HG03520 (cell line): ENCODE data around the gene PNPLA5.
"Not testable (repeated sequence)": the region's sequence is repeated elsewhere in the genome, so short reads cannot be mapped to it uniquely, and the experiment has no call there.

Source experiments
- ATAC-seq: cut with Tn5 transposase; IDR thresholded peaks from one replicate; pipeline ENCODE4 v1.9.1; 2021; ENCODE audit warnings: mild to moderate bottlenecking, moderate library complexity; ENCODE audit not compliant: unreplicated experiment

The PNPLA5 gene

DNA sequence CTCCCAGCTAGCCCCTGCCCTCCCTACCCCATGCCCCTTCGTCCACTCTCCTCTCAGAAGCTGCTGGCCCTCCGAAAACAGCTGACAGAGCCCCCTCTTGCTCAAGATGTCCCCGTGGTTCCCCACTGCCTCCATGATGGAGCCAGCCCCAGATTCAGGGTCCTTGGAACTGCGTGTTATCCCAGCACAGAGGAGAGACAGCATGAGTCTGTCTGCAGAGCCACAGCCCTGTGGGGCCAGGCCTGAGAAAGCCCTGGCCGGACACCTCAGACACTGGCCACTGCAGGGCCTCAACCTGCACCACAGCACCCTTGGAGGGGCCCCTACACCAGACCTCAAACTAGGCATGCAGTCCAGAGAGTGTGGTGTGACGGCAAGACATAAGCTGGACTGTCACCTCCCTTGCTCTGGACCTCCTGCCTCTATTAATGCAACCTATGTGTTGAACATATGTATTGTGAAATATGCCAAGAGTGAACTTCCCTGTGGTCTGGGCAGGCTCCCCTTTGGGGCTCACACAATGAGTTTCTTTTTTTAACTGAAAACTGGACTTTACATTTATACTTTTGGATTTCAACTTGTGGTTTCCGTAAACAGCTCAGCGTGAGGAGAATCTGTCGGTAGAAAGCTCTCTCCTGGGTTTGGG, 9.6 kb downstream of the PNPLA5 start:
- ATAC-seq, result no peak

DNA sequence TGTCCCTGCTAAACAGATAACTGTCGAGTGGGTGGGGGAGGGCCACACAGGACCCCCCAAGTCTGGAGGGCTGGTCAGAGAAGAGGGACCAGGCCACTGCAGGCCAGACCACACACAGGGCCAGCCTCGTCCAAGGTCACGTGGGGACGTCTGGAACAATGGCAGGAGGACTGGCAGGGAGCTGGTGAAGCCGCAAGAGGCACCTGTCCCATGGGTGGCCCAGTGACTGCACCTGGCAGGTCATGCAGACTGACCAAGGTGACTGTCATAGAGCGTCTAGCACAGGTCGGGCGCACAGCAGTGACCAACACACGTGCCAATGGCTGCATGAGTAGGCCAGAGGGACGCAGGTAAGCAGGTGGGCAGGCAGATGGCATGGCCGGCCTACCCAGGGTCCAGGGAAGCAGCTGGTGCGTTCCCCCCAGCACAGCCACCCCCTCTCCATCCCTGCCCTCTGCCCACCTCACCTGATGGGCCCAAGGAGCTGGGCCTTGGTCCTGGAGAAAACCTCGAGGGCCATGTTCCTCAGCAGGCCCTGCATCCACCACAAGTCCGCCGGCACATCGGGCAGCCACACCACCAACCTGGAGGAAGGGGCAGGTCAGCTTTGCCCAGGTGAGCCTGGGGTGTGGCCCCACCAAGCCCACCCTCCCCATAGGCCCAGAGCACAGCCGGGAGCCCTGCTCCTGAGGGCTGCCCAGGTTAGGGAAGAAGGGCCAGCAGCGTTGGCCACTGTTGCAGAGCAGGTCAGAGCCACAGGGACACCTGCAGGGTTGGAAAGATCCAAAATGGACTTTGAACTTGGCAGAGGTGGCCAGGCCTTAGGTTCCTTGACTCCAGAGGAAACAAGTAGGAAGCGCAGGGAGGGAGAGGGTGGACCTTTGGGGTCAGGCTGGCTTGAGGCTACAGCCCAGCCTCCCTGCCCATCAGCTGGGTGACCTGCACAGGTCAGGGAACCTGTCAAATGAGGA, 10.4 kb downstream of the PNPLA5 start:
- no peak for ATAC-seq

DNA sequence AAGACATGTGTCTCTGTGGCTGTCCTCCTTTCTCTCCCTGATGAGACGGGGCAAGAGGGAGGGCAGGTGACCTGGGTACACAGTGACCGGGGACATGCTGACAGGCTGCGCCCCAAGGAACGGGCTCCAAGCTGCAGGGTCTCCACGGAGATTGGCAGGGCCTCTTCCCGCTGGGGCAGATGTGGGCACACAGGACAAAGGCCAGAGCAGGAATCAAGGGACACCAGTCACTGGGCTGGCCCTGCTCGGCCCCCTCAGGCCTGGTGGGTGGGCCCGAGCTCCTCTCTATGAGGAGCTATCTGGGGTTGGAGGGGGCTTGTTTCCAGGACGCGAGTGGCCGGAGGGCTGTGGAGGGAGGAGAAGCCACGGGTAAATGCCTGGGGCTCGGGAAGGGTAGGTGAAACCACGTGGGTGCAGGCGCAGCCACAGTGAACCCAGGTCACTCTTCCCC, 11.2 kb downstream of the PNPLA5 start:
- ATAC-seq, result no peak

DNA sequence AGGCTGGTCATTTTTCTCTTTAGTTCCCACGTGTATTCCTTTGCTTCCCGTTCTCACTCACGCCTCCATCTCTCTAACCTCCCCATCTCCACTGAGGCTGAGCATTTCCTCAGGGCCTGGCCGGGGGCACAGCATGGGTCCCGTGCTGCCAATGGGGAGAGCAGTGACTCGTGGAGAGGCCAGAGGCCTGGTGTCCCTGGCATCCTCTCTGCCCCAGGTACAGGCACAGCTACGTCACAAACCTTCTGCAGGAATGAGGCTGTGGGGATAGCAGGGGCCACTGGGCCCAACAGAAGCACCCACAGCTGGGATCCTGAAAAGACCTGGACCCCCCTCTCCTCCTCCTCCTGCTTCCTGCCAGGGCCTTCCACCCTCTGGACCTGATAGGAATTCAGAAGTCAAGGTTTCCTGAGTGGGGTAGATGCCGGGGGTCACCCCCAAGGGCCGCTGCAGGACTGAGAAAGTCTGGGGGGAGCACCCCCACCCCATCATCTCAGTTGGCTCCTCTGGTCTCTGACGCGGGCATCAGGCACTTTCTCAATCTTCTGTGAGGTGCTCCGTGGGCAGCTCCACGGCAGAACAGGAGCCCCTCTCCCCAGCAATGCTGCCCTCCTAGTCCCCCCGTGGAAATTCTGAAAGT, 11.8 kb downstream of the PNPLA5 start:
- ATAC-seq, result no peak

DNA sequence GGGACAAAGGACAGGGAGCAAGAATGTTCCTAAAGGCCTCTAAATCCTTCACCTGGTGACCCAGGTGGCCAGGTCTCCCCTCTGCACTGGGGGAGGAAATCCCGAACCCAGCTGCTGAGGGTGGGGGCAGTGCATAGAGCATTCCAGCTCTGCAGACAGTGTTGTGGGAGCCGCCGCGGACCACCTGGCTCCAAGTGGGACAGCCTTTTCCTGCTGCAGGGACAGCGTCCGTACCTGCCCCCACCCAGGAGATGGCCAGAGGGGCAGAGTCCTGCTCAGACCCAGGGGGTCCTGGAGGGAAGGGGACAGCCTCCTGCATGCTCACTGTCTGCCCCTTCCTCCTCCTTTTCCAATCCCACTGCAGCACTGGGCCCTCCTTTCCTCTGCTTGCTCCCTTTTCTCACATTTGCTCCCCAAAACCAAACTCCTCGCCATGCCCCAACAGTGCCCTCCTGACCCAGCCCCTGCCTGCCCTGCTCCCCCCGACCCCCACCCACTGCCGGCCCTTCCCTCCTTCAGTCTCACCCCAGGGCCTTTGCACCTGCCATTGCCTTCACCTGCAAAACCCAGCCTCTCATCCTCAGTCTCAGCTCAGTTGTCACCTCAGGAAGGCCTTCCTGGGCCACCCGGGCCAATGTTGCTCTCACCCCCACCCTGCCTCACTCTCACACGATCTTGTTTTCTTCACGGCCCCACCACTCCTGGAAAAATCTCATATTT, 12.8 kb downstream of the PNPLA5 start:
- no peak for ATAC-seq

DNA sequence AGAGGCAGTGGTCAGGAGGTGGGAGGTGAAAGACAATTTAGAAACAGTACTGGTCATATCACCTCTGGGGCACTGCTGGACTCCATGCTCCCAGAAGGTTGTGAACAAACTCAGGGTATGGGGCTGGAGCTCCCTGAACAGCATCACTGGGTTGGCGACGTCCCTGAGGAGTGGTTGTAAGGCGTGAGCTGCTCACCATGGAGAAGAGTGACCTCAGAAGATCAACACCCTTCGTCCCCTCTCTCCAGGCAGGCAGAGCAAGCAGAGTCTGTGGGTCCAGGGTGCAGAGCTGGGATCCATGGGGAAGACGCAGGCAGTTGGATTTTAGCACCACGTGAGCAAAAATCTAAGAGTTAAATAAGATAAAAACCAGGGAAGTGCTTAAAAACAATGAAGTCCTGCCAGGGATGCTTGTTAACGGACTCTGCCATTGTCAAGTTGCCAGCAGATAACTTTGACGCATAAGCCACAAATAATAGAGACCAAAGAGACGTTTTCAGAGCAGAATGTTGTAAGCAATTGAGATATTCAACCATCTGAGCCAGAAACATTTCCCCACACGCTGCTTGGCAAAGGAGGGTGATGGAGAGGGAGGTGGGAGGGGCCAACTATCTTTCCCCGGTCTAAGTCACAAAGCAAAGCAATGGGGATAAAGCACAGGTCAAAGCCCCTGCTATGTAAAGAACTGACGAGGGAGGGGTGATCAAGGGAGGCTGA, 13.6 kb downstream of the PNPLA5 start:
- no peak for ATAC-seq

DNA sequence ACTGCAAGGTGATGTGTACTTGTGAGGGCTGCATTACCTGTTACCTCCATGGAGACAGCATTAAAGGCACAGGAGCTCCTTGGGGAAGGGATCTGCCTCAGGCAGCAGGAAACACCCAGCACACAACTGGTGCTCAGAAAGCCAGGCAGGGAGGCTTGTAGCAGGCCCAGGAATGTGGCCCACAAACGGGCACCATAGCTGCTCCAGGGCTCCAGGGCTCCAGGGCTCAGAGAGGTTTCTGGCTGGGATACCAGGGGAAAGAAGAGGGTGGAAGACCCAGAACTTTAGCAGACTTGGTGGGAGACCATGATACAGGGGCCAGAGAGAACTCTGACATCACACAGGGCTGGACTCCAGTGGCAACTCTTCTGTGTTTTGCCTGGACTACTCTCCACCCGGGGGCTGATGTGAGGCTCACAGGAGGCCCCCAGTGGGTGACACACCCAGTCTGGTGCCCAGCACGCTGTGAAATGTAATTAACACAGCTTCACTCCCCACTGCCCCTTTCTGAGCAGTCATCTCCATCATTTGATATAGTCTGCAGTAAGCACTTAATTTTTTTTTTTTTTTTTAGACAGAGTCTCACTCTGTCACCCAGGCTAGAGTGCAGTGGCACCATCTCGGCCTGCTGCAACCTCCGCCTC, 14.8 kb downstream of the PNPLA5 start:
- no peak for ATAC-seq

DNA sequence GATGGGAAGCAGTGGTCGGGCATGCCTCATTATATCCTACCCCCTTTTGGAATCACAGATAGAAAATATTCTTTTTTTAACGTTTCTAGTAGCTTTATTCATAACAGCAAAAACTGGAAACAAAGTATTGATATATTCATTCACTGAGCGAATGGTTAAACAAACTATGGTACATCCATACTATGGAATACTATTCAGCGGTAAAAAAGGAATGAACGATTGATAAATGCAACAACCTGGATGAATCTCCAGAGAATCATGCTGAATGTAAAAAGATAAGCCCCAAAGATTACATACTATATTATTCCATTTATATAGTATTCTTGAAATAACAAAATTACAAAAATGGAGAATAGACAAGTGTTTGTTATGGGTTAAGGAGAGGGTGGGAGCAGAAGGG, 22.0 kb downstream of the PNPLA5 start:
- no peak for ATAC-seq

DNA sequence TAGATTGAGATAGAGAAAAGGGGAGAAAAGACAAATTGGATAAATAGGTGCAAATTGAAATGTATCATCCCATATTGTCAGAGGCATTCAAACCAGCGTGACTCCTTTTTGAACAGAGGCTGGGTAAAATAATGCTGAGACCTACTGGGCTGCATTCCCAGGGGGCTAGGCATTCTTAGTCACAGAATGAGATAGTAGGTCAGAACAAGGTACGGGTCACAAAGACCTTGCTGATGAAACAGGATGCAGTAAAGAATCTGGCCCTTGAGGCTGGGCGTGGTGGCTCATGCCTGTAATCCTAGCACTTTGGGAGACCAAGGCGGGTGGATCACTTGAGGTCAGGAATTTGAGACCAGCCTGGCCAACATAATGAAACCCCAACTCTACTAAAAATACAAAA, 22.8 kb downstream of the PNPLA5 start:
- not testable (repeated sequence) for ATAC-seq

DNA sequence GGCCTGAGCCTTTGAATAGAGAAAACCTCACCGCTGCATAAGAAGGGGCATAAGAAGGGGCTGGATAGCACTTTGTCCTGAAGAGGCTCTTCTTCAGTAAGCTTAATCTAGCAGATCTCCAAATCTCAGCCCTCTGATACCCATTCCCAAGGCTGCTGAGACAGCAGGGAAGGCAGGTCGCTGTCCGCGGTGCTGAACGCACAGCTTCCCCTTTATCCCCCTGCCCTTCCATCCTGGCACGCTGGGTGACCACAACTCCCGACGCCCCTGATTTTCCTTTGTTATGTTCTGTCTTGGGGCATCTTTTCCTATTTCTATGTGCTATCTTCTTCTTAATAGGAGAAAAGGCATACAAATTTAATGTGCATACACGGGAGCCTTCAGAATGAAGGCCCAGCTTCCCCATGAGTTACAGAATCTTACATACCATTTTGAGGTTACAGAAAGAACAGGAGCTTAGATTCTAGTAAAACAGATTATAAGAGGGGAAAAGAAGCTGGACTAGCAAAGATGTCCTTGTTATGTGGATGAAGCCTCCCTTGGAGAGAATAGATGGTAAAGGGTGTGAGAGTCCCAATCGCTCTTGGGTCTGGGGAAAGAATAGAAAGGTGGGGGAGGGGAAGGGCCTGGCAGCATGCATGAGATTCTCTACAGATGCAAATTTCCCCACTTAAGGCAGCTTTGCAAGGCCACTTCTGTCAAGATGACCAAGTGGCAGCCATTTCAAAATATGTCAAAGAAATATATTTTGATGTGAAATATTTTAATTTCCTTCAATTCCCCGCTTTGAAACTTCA, 23.8 kb downstream of the PNPLA5 start:
- no peak for ATAC-seq

DNA sequence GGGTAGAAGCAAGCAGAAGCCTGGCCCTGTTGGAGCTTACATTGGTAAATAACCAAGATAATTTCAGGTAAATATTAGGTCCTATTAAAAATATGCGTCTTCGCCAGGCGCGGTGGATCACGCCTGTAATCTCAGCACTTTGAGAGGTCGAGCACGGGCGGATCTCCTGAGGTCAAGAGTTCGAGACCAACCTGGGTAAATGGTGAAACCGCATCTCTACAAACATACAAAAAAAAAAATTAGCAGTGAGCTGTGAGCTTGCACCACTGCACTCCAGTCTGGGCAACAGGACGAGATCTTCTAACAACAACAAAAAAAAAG, 29.0 kb downstream of the PNPLA5 start:
- ATAC-seq, result no peak

DNA sequence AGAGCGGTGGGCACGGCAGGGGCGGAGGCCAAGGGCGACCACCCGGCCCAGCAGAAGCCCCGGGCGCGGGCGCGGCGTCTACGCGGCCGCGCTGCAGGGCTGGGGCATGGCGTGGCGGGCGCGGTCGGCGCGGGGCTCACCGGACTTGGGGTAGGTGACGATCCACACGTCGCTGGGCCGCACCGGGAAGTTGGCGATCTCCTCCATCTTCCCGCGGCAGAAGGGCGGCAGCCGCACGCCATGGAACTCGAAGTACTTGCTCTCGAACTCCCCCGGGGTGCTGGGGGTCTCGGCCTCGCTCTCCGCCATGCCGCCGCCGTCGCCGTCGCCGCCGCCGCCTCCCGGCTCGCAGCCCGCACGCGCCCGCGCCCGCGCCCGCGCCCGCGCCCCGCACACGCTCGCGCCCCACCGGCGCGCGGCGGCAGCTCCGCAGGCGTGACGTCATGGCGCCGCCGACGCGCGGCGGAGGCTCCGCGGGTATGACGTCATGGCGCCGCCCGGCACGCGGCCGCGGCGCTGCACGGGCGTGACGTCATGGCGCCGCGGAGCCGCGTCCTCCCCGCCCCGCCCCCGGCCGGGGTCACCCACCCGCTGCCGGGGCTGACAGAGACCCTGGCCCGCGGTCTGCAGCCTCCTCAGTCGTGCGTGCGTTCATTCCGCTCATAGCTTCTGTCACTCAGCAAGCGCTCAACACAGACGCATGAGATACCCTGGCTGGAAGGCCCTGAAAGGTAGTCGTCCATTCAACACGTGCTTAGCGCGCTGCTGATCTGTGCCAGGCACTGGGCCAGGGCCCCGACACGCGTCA, 29.5 kb downstream of the PNPLA5 start, which contains the start of gene SULT4A1:
TSS of gene SULT4A1 (minus strand) at position 440 of the 808 bp plus-strand sequence. CDS start at position 309, 131 bp downstream.
- ATAC-seq, result no peak

DNA sequence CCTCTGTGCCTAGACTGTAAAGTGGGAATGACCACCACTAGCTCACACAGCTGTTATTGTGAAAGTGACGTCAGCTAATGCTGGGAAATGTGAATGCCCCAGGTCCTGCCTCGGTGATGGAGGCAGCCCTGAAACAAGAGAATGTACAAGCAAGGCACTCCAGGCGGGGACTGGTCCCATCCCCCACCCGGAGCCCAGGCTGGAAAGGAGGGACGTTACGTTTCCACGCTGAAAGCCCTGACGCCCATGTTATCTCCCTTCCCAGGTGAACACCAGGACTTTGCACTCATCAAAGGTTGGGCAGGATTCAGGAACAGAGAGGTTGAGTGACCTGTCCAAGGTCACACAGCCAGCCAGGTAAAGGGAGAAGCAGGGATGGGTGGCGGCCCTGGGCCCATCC, 30.3 kb downstream of the PNPLA5 start:
- no peak for ATAC-seq

DNA sequence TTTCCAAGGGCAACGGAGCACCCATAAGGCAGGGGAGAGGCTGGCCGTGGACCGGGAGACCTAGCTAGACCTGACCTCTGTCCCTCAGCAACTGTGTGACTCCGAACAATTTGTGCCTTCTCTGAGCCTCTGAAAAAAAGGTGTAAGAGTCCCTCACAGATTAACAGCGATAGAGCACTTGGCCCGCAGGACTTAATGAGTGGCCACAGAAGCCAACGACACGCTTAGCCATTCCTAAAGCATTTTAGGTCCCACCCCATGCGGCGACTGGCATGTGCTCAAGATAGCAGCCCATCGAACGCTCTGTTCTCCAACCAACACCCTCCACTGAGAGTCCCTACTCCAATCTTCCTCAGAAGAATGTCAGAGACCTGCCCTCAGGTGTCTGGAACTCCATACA, 31.0 kb downstream of the PNPLA5 start:
- ATAC-seq, result no peak

DNA sequence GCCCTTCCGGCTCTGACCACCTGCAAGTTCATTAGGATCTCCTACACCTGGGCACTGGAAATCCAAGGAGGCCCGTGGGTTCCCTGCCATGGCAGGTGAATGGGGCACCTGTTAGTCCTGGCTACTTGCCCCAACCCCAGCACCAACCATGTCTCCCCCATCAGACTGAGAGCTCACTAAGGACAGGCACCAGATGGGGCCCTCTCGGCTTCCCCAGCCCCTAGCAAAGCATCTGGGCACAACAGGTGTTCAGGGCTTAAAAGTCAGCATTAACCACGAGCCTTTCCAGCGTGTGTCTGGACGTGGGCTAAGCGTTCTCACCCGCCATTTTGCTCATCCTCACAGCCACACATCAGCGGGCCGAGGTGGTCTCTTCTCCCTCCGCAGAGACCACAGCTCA, 31.7 kb downstream of the PNPLA5 start:
- no peak for ATAC-seq

DNA sequence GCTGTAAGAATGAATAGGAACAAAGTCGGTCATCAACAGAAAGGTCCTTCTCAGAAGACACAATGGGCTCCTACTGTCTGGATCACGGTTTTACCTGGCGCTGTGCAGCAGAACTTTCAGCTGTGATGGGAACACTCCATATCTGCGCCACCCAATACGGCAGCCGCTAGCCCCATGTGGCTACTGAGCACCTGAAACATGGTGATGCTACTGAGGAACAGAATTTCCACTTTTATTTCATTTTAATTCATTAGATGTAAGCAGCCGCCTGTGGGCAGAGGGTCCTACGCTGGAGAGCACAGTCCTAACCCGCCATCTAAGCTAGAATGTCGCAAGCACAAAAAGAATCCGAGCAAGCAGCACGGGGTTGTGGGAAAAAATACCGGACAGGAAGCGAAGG, 32.2 kb downstream of the PNPLA5 start:
- no peak for ATAC-seq

DNA sequence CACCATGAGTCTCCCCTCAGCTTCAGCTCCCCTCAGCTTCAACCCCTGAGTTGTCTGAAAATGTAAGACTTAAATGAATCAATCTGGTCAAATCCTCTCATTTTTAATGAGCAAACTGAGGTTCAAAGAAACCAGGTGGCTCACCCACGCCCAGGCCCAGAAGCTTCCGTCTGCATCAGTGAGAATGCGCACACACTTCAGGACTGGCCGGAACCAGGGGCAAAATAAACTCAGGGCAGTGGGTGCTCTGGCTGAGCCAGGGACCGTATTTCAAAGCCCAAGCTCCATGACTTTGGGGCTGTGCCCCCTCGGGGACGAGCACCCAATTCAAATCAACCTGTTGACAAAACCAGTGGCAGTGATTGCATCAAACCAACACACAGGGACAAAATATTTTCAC, 32.6 kb downstream of the PNPLA5 start:
- ATAC-seq, result no peak

DNA sequence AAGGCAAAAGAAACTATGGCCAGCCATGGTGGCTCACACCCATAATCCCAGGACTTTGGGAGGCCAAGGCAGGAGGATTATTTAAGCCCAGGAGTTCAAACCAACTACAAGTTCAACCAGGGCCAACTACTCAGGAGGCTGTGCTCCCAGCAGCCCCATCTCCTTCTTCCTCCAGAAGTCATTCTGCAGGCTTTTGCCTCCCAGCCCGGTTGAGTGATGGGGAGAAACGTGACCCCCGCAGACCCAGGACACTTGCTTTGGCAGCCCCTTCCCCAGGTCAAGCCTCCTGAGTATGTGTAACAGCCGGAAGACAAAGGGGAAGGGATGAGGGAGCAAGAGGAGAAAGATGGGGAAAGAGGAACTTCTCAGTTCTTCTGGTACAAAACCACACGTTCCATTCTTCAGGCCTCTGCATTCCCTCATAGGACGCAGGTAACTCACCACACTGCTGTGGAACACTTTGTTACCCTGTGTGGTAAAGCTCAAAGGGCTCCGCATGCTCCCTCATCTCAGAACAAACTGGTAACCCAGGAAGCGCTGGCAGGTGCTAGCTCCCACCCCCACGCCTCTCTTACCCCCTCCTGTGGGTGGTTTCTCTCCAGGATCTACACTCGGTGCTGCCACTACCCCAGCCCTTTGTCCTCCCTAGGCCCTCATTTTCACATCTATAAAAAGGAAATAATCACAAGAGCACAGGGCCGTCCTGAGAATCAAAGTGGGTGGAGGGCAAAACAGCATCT, 33.5 kb downstream of the PNPLA5 start:
- ATAC-seq, result no peak
